Measurements from ENCODE around the gene CSNK1D.

DNA sequence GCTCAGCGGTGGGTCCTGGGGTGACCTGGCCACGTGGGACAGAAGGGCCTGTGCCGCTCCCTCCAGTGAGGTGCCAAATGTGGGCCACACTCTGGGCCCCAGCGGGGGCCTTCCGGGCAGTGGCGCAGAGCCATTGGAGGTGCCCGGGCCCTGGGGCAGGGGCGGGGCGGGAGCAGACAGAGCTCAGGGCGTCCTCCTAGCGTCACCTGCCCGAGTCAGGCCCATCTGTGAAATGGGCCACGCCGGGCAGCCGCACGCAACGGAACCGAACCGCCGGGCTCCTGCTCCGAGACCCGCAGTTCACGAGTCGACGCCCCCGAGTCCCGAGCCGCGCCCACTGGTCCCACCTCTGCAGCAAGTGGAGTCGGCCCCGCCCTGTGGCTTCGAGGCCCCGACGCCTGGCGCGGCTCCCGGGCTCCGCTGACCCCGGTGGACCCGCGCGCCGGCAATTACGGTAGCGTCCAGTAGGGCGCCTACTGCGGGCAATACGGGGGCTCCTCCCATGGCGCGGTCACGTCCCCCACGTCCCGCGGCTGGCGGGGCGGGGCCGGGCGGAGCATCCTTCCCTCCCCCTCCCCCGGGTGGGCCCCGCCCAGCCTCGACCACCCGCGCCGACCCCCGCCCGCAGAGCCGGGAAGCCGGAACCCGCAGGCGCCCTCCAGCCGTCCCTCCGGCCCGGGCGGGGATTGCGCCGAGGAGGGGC lies 42.7 kb downstream of the CSNK1D start:
- TF ChIP-seq, protein P1, sequence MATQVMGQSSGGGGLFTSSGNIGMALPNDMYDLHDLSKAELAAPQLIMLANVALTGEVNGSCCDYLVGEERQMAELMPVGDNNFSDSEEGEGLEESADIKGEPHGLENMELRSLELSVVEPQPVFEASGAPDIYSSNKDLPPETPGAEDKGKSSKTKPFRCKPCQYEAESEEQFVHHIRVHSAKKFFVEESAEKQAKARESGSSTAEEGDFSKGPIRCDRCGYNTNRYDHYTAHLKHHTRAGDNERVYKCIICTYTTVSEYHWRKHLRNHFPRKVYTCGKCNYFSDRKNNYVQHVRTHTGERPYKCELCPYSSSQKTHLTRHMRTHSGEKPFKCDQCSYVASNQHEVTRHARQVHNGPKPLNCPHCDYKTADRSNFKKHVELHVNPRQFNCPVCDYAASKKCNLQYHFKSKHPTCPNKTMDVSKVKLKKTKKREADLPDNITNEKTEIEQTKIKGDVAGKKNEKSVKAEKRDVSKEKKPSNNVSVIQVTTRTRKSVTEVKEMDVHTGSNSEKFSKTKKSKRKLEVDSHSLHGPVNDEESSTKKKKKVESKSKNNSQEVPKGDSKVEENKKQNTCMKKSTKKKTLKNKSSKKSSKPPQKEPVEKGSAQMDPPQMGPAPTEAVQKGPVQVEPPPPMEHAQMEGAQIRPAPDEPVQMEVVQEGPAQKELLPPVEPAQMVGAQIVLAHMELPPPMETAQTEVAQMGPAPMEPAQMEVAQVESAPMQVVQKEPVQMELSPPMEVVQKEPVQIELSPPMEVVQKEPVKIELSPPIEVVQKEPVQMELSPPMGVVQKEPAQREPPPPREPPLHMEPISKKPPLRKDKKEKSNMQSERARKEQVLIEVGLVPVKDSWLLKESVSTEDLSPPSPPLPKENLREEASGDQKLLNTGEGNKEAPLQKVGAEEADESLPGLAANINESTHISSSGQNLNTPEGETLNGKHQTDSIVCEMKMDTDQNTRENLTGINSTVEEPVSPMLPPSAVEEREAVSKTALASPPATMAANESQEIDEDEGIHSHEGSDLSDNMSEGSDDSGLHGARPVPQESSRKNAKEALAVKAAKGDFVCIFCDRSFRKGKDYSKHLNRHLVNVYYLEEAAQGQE (IDR thresholded peaks at IDR 0.05; ENCODE audit: unreplicated experiment): no peak
- TF ChIP-seq, protein P2, sequence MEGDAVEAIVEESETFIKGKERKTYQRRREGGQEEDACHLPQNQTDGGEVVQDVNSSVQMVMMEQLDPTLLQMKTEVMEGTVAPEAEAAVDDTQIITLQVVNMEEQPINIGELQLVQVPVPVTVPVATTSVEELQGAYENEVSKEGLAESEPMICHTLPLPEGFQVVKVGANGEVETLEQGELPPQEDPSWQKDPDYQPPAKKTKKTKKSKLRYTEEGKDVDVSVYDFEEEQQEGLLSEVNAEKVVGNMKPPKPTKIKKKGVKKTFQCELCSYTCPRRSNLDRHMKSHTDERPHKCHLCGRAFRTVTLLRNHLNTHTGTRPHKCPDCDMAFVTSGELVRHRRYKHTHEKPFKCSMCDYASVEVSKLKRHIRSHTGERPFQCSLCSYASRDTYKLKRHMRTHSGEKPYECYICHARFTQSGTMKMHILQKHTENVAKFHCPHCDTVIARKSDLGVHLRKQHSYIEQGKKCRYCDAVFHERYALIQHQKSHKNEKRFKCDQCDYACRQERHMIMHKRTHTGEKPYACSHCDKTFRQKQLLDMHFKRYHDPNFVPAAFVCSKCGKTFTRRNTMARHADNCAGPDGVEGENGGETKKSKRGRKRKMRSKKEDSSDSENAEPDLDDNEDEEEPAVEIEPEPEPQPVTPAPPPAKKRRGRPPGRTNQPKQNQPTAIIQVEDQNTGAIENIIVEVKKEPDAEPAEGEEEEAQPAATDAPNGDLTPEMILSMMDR (conservative IDR thresholded peaks at IDR 0.05; ENCODE audit: low read depth in 2 of 2): 0 out of 4 replicates have a peak, but pooled peaks have one; percentile 12
- TF ChIP-seq POLR2AphosphoS5 (IDR thresholded peaks at IDR 0.05; ENCODE audit: low read depth) (peak; percentile 14; the same call in 1 of the 2 replicates), EZH2 (IDR thresholded peaks at IDR 0.05; ENCODE audit: low read depth, unreplicated experiment) (no peak), JUNB (IDR thresholded peaks at IDR 0.05; ENCODE audit: unreplicated experiment) (no peak)
